ENCODE results near the gene CCDC88A. TPM values are rescaled to one million over a fixed set of nuclear protein-coding genes. Genes with fewer than 3 reads are reported as not detected.

The CCDC88A gene
- total RNA-seq, 3 donors from 2014 or later = 36.1 to 74.6 (median 50.1) TPM

DNA sequence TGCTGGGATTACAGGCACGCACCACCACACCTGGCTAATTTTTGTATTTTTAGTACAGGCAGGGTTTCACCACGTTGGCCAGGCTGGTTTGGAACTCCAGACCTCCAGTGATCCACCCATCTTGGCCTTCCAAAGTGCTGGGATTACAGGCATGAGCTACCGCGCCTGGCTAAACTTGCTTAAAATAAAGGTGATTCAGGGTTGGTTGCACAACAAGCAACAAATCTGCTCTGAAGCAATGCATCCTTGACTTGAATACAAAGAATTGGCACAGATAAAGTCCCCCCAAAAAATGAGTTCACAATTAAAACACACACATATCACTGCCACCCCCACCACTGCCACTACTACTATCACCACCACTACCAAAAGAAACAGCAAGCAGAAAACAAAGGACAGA lies 34.9 kb downstream of the CCDC88A start:
- H3K4me3 ChIP-seq = no peak overlapping the region

DNA sequence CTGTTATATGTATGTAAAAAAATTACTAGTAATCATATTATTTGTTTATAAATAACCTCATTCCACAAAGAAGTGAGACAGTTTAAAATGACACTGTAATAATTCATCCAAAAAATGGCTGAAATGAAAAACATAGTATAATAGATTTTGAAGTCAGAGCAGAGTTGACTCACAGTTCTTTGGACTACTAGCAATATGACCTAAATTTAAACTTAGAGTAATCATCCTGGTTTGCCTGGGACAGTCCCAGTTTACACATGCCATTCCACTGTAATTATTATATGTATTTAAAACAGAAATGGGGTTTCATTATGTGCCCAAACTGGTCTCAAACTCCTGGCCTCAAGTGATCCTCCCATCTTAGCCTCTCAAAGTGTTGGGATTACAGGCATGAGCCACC lies 48.3 kb downstream of the CCDC88A start:
- TF ChIP-seq POLR2AphosphoS5 (IDR thresholded peaks at IDR 0.05) (no peak), POLR2A (IDR thresholded peaks at IDR 0.05) (no peak)
- TF ChIP-seq, protein P1, sequence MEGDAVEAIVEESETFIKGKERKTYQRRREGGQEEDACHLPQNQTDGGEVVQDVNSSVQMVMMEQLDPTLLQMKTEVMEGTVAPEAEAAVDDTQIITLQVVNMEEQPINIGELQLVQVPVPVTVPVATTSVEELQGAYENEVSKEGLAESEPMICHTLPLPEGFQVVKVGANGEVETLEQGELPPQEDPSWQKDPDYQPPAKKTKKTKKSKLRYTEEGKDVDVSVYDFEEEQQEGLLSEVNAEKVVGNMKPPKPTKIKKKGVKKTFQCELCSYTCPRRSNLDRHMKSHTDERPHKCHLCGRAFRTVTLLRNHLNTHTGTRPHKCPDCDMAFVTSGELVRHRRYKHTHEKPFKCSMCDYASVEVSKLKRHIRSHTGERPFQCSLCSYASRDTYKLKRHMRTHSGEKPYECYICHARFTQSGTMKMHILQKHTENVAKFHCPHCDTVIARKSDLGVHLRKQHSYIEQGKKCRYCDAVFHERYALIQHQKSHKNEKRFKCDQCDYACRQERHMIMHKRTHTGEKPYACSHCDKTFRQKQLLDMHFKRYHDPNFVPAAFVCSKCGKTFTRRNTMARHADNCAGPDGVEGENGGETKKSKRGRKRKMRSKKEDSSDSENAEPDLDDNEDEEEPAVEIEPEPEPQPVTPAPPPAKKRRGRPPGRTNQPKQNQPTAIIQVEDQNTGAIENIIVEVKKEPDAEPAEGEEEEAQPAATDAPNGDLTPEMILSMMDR (IDR thresholded peaks at IDR 0.05) = no peak
- H3K36me3 ChIP-seq = no peaks in the 10 kb centered on the region
- no peak overlapping the region for H3K4me3 ChIP-seq
- no peaks in the 10 kb centered on the region for H3K27me3 ChIP-seq
- intact Hi-C loops (cut with DNase I; ENCODE audit: low total_unique reads) = no loop called here
- no peak for DNase-seq (ENCODE audit: low spot score in 2 of 2)
- H3K4me1 ChIP-seq = no peaks in the 10 kb centered on the region
- no peaks in the 10 kb centered on the region for H3K9me3 ChIP-seq
- no peak overlapping the region for H3K27ac ChIP-seq

More for the DNA sequence above, 34.9 kb downstream of the CCDC88A start:
- H3K9me3 ChIP-seq = no peaks in the 10 kb centered on the region
- no peaks in the 10 kb centered on the region for H3K4me1 ChIP-seq
- no peaks in the 10 kb centered on the region for H3K27me3 ChIP-seq
- no peak for DNase-seq (ENCODE audit: low spot score in 2 of 2)
- intact Hi-C loops (cut with DNase I; ENCODE audit: low total_unique reads) = no loop called here
- no peak overlapping the region for H3K27ac ChIP-seq
- no peak for TF ChIP-seq POLR2AphosphoS5 (IDR thresholded peaks at IDR 0.05)
- TF ChIP-seq POLR2A (IDR thresholded peaks at IDR 0.05) = no peak
- TF ChIP-seq, protein P1 (IDR thresholded peaks at IDR 0.05) = no peak
- H3K36me3 ChIP-seq = no peaks in the 10 kb centered on the region

DNA sequence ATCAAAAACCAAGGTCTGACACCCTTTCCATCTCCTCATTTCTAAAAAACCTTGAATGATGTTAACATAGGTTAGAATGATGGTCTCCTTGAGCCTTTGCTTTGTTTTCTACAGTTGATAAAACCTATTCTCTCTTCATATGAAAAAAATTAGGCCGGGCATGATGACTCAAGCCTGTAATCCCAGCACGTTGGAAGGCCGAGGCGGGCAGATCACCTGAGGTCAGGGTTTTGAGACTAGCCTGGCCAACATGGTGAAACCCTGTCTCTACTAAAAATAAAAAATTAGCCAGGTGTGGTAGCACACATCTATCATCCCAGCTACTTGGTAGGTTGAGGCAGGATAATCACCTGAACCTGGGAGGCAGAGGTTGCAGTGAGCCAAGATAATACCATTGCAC lies 49.4 kb downstream of the CCDC88A start:
- H3K27ac ChIP-seq = no peak overlapping the region
- H3K4me3 ChIP-seq = no peak overlapping the region
- no peaks in the 10 kb centered on the region for H3K36me3 ChIP-seq
- no peaks in the 10 kb centered on the region for H3K27me3 ChIP-seq
- DNase-seq (ENCODE audit: low spot score in 2 of 2) = no peak
- TF ChIP-seq POLR2A (IDR thresholded peaks at IDR 0.05) = no peak
- no peak for TF ChIP-seq POLR2AphosphoS5 (IDR thresholded peaks at IDR 0.05)
- TF ChIP-seq, protein P1 (IDR thresholded peaks at IDR 0.05) = no peak
- no peaks in the 10 kb centered on the region for H3K4me1 ChIP-seq
- no peaks in the 10 kb centered on the region for H3K9me3 ChIP-seq
- intact Hi-C loops (cut with DNase I; ENCODE audit: low total_unique reads) = no loop called here

DNA sequence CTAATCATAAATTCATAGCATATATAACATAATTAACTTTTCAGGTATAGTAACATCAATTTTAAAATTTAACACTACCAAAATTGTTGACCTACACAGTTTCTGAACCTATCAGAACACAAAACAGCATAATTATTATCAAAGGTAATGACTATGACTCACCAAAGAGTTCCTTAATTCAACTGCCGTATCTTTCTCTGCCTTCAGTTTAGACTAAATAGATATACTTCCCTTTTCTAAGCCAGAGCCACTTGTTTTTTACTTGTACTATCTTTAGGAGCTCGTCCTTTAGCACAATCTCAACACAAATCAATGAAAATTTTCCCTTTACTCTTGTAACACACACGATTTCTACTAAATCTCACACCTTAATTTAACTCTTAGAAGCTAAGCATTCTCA lies 54.4 kb downstream of the CCDC88A start:
- Histone ChIP-seq H3K36me3 (no peaks in the 10 kb centered on the region), H3K4me3 (no peak overlapping the region), H3K4me1 (no peaks in the 10 kb centered on the region), H3K27me3 (no peaks in the 10 kb centered on the region), H3K27ac (peak overlapping the region; percentile 1), H3K9me3 (no peaks in the 10 kb centered on the region)
- no peak for DNase-seq (ENCODE audit: low spot score in 2 of 2)
- intact Hi-C loops (cut with DNase I; ENCODE audit: low total_unique reads) = no loop called here
- TF ChIP-seq POLR2AphosphoS5 (IDR thresholded peaks at IDR 0.05) (no peak), POLR2A (IDR thresholded peaks at IDR 0.05) (no peak)
- TF ChIP-seq, protein P1 (IDR thresholded peaks at IDR 0.05) = no peak

DNA sequence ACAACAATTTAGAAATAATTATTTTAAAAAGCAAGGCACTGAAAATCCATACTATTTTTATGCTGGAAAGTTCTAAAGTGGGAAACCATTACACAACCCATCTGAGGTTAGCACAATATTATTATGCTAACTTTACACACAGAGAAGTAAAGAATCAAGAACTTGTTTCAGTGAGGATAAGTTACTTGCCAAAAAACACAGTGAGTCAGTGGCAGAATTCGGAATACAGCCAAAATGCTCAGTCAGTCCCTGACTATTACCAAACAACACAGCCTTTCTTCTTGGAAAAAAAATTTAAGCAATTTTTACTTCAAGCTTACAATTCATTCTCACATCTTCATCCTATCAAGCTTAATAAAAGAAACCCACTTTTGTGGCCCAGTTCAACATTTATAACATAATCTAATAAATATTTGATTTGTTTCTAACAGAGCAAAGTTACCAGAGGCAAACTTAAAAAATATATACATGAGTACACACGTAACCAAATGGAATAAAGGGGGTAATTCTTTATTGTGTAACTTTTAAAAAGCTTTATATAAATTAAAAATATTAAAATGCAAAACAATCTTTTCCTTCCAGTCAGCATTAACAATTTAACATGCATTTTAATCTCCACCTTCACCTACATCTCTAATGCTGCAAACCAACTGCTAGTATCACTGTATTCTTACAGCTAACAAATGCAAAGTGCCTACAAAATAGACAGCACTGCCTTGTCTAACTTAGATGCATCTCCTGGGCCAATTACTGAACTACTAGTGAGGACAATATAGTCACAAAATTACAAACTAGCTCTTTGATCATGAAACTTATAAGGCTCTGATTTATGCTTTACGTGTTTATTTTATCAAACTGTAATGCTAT lies 55.2 kb downstream of the CCDC88A start:
- Histone ChIP-seq H3K27ac (peak overlapping the region; percentile 15 to 40), H3K9me3 (no peaks in the 10 kb centered on the region), H3K36me3 (no peaks in the 10 kb centered on the region), H3K4me1 (no peaks in the 10 kb centered on the region), H3K27me3 (no peaks in the 10 kb centered on the region), H3K4me3 (no peak overlapping the region)
- intact Hi-C loops (cut with DNase I; ENCODE audit: low total_unique reads) = no loop called here
- peak in 1 of 2 donors; percentile 57 for DNase-seq (ENCODE audit: low spot score in 2 of 2)
- TF ChIP-seq, protein P1 (IDR thresholded peaks at IDR 0.05) = no peak
- TF ChIP-seq POLR2A (IDR thresholded peaks at IDR 0.05) (no peak), POLR2AphosphoS5 (IDR thresholded peaks at IDR 0.05) (no peak)

Measured in breast epithelium (tissue), 4 donors.